Activated T-helper 9 cell treated with anti-CD3 and anti-CD28 coated beads, Interleukin-2, amount 50 U/mL, for 16 hours (primary cell): ENCODE measurements around the gene EGF.

Experiments used
- DNase-seq: peaks from one replicate; pipeline ENCODE4 v3.0.0-alpha.2; 2020; ENCODE audit warnings: low read depth

EGF gene

DNA sequence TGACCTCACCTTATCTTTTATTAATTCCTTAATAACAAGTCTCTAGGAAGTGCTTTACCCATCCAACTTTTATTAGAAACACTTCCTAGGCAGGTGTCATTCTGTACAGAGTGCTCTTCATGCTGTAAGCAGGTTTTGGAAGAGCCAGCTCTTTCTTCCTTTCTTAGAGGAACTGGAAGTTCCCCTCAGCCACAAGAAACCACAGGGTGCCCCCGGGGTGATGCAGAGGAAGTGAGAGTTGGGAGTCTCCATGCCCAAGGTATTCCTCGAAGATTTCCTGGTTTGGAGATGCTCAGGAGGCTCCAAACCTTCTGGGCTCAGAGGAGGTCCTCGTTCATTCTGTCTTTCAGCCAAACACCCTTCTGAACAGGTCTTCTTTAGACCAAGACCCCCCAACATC is 83.8 kb downstream of the EGF start:
- DNase-seq, result no peak

DNA sequence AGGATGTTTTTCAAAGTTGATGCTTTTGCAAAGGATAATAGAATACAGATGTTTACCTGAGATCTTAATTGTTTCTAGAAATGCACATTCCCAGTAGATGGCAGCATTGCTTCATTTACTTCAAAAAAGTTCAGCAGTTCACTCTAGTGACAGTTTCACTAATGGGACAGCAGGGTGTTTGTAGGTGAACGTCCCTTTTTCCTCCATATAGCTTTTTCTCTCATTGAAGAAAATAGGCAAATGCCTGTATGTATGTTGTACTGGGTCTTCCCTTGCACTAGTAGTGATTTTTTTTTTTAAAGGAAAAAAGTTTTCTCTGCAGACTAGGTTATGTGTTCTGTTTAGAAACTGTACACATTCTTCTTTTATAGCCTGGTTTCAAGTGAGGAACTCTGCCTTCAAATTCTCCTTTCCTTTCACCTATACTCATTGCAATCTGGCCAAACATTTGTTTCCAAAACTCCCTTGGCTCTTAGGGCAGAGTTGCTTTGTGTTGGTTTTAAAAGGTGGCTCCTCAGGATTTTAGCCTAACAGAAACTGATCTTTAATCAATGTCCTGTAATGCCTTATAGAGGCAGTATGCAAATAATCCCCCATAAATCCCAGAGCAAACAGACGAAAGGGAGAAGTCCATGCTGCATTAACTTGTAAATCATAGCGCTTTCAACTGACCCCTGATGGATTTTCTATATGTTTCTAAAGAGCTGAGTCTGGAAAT is 86.3 kb downstream of the EGF start:
- no peak for DNase-seq

DNA sequence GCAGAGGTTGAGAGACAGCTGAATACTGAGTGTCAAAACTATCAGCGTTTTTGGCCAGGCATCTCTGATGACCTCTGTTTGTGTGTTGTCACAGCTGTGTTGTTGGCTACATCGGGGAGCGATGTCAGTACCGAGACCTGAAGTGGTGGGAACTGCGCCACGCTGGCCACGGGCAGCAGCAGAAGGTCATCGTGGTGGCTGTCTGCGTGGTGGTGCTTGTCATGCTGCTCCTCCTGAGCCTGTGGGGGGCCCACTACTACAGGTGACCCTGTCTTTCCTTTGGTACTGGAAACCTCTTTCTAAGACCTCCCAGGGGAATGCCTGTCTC is 86.9 kb downstream of the EGF start:
- DNase-seq, result no peak

DNA sequence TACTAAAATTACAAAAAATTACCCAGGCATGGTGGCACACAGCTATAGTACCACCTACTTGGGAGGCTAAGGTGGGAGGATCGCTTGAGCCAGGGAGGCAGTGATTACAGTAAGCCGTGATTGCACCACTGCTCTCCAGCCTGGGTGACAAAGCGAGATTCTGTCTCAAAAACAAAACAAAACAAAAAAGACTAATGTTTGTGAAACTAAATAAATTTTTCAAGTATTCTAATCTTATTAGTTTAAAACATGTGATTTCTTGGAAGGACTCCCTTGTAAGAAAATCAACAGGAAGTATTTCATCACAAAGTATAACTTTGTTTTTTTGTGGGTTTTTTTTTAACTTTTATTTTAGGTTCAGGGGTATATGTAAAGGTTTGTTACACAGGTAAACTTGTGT is 89.6 kb downstream of the EGF start:
- no peak for DNase-seq

DNA sequence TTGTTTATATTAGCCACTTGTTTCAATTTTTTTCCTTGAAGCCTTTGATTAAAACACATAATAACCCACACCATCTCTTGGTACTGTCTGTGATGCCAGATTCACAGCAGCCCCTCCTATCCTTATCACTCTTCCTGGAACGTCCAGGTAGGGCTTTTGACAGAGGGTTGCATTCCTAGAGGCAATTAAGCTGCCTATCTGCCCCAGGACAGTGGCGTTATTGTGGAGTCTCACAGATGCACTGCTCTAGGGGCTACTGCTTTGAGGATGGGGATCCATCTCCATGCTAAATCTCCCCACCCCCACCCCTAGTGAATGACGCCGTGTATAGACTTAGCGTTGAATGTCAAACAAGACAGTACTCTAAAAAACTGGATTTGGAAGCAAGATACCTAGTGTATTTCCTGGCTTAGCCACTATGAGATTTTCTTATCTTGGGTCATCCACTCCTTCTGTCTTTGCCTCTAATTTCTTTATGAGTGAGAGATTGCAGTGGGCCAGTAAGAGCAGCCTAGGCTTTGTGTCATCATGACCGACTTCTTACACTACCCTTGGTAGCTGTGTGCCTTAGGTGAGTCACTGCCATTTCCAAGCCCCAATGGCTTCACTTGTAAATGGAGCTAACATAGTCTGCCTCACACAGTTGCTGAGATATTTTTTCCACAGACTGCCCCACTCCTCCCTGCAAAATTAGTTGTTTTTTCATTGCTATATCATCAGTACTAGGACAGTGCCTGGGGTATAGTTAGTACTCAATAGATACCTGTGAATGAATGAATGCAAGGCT is 90.9 kb downstream of the EGF start:
- DNase-seq, result no peak

DNA sequence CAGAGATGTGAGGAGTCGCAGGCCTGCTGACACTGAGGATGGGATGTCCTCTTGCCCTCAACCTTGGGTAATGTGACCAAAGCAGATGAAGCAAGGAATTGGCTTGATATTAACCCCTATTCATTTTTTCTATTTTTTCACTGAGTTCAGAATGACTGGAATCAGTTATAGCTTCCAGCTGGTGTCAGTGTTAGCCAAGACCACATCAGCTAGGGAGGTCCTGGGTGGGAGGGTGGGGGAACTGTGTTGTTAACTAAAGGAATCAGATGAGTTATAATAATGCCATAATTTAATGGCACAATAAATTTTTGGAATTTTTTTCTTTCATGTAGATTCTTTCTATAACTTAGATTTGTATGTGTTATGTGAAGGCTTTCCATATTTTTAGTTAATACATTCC is 91.9 kb downstream of the EGF start:
- DNase-seq, result no peak

DNA sequence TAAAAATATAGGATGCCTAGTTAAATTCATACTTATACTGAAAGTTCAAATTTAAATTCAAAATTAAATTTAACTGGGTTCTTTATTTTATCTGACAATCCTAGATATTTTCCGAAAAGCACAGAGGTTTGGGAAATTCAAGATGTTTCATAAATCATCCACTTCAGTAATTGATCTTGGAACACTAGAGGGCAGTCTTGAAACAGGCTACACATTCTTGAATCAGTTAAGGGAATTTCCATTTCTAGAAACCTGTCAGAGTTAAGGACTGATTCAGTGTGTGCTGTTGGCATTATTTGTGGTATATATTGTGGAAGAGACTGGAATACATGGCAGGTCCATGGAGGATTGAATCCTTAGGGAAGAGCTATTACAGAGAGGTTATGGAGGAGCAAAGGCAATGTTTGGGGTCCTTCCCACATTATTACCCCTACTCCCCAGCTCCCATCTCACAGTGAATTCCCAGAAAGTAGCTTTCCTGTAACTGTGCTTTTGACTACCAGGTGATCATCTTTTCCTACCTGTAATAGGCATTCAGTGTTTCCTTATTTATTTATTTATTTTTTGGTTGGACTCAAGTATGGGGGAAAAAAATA is 92.9 kb downstream of the EGF start:
- DNase-seq, result no peak

DNA sequence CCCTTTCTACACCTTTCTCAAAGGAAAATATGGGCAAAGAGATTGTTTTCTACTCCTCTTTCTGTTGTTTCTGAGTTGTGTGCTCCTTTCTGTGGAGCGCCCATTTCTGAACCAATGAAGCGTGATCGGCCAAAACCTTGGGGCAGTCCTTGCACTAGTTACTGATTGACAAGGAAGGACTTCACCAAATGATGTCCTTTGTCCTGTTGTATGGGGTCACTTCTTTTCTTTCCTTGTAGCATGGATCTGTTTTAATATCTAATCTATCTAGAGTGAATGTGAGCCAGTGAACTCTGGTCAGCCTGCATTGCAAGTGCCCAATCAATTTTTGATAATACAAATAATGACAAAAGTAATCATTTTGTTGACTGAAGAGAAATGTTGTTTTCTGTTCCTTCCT is 94.5 kb downstream of the EGF start:
- no peak for DNase-seq

DNA sequence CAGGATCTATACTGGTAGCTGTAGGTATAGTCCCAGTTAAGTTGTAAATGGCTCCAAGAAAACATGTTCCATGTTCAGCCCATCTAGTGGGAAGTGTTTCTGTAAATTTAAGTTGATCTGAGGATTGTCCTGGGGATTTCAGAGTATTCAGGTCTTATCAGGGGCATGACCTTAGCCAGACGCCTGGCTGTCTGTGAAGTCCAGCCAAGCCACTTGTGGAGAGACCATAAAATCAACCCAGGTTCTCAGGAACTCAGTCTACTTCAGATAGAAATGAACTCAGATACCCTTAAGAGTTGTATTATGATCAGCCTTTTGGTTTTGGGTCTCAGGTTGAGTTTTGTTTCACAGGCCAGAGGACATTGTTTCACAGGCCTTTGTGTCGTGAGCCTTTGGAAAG is 95.9 kb downstream of the EGF start:
- no peak for DNase-seq

DNA sequence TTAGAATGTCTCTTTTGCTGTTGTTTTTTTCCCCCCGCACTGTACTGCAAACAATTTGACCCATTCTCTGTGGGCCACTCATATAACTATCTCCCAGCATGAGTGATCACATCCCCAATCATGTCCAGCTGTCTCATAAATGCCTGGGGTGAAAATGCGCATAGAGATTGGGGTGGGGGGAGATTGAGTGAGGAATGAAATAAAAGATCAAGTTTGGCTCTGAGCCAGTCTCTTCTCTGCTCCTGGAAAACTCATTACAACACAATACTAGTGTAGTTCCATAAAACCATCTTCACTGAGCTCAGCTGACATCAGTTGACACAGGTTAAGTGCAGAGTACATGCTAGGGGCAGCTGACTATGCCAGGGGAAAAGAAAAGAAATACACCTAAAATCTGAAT is 96.9 kb downstream of the EGF start:
- DNase-seq, result no peak

DNA sequence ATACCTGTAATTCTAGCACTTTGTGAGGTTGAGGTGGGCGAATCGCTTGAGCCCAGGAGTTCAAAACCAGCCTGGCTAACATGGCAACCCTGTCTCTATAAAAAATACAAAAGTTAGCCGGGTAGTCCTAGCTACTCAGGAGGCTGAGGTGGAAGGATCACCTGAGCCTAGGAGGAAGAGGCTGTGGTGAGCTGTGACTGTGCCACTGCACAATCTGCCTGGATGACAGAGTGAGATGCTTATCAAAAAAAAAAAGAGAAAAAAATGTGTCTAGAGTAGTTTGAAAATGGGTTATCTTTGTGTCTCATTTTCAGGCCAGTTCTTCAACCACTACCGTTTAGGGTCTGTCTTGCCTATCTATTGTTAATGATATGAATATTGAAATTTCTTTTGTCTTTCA is 98.1 kb downstream of the EGF start:
- DNase-seq, result no peak

DNA sequence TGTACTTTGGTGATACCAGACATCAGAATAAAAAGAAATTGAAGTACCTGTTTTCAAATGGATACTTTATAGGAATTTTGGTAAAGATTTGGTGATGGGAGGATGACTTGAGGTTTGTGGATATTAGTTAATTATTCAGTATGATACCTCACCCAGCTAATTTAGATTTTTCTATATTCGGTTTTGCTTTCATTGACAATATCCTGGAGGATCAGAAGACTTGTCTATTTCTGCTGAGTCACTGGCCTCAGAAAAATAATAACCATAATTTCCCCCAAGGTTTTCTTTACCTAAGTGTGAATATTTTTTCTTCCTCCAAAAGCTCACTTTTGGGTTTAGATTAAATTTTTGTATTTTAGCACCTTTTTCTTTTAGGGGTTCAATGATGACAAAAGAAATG is 100.2 kb downstream of the EGF start:
- DNase-seq, result no peak

DNA sequence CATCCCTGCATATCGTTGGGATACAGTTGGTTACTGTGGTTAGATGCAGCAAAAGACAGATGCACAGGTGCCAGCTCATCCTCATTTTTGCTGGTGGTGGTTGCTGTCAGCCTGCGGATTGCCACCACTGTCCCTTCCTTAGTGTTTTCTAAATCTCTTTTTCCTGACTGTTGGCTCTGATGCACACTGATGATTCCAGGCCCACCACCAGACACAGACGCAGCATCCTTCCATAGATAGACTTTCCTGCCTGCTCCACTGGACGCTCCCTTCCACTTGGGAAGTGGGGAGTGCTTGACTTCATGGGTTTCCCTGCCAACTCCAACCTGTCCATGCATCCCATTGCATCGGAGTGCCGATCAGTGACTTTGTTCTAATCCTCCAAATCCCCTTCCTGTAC is 101.5 kb downstream of the EGF start:
- no peak for DNase-seq

DNA sequence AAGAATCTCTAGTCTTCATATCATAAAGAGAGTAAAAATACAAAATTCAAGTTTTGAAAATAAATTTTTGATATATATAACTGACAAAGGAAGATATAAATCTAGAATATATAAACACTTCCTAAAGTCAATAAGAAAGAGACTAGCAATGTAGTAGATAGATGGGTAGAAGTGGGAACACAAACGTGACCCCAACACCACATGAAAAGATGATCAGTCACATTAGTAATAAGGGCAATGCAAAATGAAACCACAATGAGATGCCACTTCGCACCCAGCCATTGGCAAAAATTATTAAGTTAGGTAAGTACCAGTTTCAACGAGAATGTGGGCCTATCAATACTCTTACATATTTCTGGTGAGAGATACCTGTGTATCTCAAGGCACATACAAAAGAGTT is 106.5 kb downstream of the EGF start:
- DNase-seq, result no peak

DNA sequence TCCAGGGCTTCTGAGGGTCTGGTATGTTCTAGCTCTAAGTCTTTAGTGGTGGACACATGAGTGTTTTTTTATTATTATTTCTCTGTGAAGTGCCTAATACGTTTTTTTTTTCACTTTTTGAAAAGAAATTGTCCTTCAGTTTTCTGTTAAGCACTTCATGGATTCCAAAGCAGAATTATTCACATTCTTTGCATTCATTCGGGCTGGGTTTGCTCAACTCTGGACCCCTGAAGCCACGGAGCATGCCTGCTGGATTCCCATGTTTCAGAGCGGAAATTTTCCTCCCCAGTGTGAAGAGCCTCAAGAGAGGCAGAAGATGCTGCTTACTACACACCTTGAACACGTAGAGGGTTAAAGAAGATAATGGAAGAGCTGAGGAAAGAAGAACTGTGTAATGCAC is 107.5 kb downstream of the EGF start:
- DNase-seq, result no peak

DNA sequence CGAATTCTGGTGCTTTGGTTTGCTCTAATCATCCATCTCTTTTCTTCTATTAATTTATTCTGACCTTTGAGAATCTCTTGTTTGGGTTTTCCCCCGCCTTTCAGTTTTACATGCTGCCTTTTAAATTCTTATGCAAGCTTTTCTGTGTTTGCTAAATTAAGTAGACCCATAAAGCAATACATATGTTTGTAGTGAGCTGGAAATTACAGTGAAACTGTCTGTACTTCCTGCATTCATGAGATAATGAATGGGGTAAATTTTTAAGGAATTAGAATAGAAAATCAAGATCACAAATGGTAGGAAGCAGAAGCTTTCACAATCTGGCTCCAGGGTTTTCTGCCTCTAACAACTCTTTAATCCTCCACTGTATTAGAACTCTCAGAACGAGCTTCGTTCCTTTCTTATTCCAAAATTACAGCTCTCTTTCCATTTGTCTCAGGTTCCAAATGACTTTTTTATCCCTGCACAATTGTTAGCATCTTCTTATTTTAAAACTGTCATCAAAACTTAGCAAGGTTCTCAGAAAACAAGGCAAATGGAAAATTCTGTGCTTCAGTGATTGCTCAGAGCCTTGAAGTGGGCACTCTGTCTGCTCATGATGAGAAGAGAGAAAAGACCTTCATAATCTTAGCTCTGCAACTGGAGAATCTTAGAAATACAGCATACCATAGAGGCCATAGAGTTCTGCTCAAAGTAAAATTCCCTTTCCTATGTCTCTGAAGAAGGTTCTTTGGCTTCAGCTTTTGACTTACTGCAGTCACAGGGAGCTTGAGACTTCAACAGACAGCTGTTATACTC is 108.2 kb downstream of the EGF start:
- no peak for DNase-seq

DNA sequence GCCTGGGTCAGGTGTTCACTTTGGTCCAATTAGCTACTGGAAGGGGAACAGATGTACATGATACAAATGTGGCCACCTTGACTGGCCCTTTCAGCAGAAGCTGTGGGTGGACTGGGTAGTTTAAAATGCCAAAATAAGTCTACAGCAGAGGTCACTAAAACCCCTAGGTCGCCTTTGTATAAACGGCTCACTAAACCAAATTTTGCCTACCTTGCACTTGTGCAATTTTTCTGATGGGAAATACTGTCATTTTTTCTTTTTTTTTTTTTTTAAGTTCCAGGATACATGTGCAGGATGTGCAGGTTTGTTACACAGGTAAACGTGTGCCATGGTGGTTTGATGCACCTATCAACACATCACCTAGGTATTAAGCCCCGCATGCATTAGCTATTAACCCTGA is 109.8 kb downstream of the EGF start:
- DNase-seq, result no peak

DNA sequence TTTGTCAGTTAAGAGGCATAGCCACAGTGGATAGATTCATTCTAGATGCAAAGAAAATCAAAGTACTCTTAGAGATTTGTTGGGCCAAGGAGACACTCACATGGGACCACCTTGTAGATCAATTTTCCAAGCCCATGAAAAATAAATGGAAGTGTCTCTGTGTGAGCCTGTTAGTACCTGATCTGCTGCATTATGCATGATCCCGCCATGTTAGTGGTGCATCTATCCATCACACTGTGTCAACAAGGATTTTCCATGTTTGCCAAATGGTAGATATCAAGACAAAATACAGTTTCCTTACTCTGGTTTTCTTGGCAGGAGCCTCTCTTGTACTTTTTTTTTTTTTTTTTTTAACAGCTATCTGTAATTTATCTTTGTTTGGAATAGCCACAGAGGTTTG is 112.4 kb downstream of the EGF start:
- DNase-seq, result no peak

DNA sequence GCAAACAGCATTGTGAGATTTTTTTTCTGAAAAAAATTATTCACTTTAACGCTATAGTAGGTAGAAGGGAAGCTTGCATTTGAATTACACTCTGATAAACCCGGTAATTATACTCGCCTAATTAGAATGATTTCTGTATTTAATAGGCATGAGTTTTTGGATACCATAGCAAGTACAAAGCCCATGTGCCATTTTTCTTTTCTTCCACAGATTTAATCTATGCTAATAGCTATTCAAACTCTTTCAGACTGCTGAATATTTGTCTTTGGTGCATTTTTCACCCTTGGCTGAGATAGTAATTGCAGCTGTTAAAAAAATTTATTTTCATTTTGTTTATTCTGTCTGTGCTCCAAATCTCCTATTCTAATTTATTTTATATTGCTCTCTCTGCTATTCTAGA is 113.0 kb downstream of the EGF start:
- DNase-seq, result no peak

DNA sequence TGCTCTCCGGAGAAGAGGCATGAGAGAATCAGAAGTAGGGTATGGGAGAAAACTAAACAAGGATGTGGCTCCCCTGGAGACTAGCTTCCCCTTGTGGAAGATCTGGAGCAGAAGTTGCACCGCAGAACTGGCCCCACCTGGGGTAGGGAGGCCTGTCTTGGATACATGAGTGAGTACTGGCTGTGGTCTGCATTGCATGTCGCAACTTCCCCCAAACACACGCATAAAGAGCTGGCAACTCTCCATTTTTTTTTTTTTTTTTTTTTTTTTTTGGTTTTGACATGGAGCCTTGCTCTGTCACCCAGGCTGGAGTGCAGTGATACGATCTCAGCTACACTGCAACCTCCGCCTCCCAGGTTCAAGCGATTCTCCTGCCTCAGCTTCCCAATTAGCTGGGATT is 119.9 kb downstream of the EGF start:
- no peak for DNase-seq

DNA sequence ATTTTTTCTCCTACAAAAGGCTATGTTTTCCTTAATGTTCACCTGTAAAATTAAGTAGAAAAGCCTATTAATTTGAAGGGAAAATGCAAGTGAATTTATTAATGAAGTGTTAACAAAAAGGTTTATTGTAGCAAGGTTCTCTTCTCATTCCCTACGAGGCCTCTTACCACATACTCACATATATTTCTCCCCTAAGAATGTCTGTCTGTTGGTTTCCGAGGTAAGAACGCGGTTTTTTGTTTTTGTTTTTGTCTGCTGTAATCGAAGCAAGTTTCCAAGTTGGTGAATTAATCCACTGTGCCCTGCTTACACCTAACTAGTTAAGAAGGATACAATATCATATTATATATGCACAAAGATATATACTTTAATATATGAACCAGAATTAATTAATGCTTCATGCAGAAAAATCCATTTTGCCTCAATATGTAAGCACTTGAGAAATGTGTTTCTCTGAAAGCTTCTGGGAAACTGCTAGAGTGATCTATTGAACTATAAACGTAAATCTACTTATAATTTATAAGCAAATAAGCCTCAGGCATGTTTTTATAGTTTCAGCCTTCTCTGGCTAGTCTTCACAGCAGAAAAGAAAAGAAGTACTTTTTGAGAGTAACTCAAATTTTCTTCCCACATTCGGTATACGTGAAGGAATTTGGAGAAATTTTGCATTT is 120.8 kb downstream of the EGF start:
- no peak for DNase-seq

DNA sequence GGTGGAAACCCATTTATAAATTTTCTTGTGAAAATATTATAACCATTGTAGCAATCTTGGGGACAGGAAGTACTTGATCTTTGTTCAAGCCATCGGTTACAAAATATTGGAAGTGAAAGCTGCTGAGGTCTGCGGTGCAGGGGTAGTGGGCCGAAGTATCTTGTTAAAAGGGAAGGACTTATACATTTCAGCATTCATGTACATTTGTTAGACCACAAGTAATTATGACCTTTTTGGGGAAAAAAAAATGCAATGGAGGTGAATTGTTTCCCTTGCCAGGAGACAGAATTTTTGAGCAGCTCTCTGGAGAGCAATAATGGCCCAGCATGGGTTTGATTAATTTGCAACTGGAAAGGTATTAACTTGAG is 121.3 kb downstream of the EGF start:
- no peak for DNase-seq
